NCI-H2196 (cell line): ENCODE data around the gene CDH13.

ENCODE experiments used
- DNase-seq: peaks from one replicate; lab custom pipeline; 2025; ENCODE audit not compliant: unreplicated experiment; lab: John Stamatoyannopoulos, UW

The CDH13 gene

DNA sequence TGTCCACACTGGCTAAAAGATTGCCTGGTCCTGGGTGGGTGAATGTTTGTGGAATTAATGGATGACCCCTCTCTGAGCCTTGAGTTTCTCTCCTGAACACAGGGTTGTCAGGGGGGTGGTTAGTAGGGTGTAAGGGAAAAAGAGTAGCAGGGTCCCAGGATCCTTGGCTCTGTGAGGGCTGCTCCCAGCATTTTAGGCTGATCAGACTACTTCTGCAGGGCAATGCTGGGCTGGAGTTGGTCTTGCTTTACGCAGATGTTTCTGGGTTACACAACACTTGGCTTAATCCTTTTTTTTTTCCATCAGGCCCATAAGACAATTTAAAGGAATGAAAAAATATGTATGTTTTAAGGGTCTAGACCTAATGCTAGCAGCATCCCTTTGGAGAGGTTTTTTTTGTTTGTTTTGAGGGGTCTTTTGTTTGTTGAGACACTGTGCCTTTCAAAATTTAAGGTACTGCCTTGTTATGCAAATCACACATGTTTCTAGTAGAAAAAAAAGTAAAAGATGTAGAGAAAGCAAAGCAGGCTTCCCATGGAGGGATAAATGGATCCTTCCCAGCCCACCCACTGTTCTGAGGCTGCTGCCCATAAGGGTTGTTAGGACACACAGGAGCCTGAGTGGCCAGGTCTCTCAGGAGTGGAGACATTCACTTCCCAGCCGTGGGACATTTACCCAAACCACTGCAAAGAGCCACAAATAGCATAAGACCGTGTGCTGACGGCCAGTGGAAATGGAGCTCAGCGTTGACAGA is 955.4 kb downstream of the CDH13 start:
- DNase-seq = no peak

DNA sequence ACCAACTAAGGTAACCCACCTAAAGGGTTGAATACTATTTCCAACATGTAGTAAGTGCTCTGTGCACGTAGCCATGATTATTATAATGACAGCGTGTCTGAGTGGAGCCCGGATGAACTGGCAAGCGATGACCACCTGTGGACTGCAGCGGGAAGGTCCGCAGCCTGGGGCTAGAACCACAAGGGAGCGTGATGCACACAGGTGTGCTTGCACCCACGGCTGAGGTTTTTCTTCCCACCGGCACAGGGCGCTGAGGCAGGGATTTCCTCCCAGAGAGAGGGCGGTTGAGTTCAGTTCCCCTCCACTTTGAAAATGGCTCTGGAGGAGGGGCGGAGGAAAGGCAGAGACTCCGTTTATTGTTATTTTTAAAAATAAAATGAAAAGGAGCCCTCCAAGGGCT is 959.3 kb downstream of the CDH13 start:
- no peak for DNase-seq

DNA sequence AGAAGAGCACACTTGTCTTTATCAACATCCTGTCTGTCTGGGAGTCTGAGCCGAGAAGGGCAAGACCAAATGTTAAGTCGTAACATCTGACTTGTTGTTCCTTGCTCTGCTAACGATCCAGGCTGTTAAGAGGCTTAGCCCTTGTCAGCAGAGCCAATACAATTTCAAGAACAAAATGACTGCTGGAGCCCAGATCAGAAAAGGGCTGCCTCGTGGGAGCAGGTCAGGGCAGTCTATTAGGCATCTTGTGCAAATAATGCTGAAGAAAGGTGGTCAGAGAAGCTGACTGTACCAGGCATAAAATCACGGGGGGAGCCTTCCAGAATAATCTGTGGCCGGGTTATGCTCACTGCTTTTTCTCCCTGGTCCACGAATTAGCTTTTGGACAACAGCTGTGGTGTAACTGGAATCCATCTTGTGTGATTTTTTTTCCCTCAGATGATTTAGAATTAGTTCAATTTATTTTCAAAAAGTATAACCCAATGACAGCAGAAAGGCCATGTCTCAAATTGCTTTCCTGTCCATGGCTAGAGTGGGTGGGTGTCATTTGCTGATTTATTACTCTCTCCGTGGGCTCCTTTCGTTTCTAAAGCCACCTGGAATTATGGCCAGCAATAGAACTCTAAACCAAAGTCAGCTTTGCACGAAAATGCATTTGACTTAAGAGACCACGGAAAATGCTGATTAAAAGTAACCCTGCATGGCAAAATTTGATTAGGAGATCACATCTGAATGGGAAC is 959.9 kb downstream of the CDH13 start:
- DNase-seq = no peak

DNA sequence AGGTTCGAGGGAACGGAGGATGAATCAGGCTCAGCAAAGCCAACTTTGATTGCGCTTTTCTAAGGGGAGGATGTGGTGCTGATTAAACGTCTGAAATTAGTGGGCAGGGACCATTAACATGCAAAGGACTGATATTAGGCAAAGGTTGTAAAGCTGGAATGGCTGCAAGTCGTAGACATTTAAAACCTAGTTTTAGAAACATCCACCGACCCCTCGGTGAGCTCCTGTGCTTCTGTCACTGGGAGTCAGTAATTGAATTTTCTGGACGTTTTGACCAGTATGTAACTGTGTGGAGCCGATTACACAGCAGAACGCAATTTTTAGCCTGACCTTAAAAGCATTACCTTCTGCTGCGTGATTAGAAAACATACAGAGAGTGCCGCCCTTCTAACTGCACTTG is 960.4 kb downstream of the CDH13 start:
- DNase-seq = no peak

DNA sequence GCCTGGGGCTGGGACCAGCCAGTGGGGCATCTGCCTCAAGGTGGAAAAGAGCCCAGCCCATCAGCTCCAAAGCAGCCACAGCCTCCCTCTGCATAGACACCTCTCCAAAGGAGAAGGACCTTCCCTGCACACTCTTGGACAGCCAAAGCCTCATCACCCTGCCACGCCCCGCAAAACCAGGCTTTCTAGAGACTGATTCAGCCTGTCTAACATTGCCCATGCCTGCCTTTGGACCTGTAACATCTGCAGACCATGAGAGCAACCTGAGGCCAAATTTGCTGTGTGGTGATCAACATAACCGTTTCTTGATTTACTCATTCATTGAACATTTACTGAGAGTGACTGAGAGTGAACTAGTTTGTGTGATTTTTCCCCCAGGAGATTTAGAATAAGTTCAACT is 961.3 kb downstream of the CDH13 start:
- DNase-seq = no peak

DNA sequence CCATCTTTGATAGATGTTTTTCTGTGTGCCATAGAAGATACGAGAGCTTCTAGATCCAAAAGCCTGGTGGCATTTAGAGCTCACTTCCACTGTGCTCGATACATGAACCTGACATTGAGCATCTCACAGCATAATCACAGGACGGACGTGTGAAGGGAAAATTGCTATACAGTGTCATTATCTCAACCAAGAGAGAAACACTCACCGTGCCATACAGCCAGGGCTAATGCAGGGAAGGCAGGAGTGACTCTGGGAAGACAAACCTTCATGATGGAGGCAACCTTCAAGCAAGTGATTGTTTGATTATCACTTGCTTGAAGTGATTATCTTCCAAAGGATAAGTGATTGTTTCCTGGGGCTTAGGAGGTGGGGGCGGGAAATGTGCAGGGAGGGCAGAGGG is 962.8 kb downstream of the CDH13 start:
- DNase-seq = no peak

DNA sequence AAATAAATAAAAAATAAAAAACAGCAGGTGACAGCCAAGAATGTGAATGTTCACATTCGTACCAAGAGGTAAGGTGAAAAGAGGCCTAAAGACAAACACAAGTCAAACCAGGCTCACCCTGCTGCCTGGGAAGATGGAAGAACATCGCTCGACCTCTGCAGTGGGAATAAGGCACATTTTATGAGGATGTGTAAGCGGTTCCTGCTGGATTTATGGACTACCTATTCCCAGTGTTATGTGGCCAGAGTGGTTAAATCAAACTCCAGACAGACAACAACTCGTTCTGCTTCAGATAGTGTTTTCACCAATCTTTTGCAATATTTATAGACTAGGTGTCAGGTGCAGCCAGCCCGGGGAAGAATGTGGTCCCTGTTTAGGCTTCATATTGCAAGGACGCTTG is 966.0 kb downstream of the CDH13 start:
- no peak for DNase-seq

DNA sequence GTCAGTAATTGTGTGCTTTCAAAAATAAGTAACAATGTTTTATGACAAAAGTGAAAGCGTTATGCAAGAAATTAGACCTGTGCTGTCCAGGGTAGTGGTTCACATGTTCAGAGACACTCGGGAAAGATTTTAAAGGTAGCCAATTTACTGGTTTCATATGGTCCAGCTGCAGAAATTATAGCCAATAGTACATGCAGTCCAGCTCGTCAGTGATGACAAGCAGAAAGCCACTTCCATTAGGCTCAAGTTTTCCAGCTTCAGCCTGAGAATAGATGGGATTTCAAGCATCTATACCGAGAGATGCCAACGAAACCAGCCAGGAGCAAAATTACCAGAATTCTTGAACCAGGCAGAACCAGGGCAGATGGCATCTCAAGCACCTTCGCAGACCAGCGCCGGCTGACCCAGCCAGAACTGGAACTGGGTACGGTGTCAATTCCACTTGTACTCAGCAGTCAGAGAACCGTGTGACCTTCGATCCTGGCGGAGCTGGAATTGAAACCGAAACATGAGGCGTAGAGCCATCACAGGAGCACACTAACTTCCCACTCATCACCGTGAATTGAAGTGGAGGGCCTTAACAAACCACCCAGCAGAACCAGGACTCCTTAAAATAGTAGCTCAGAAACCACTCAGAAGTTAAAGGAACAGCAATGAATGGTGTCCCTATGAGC is 973.2 kb downstream of the CDH13 start:
- DNase-seq = no peak

DNA sequence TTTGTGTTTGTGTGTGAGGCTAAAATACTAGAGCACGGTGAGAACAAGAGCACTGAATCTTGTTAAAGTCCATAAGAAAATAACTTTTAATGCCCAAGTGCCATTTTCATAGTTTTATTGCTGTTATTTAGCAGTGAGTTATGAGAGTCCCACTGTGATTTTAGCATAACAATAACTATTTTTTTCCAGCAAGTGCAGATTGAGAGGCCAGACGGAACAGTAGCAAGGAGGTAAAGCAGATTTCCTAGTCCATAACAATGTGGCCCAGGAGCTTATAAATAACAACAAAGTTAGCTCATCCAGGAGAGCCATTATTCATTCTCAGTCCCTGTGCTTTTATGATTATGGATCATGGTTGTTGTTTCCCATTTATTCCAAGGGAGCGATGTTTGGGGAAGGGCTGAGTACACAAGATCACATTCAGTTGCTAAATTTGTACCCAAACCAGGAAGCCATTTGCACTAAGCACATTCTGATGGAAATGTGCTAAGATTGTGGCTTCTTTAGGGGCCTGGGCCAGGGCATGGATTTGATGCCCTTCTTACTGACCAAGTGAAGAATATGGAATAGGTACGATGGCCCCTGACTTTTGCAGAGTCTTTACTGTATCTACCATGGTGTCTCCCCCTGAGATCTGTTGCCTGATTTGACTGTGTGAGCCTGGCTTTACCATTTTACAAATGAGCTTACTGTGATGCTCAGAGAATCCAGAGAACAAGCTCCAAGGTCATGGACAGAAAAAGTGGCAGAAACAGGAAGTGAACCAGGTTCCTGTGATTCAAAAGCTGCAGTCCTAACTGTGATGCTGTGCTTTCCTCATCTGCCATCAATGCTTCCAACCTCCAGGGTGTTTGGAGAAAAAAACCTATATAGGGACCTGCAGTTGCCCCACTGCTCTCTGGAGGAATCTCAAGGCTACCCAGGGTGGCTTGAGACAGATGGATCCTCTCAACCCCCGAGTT is 976.3 kb downstream of the CDH13 start:
- DNase-seq = no peak

DNA sequence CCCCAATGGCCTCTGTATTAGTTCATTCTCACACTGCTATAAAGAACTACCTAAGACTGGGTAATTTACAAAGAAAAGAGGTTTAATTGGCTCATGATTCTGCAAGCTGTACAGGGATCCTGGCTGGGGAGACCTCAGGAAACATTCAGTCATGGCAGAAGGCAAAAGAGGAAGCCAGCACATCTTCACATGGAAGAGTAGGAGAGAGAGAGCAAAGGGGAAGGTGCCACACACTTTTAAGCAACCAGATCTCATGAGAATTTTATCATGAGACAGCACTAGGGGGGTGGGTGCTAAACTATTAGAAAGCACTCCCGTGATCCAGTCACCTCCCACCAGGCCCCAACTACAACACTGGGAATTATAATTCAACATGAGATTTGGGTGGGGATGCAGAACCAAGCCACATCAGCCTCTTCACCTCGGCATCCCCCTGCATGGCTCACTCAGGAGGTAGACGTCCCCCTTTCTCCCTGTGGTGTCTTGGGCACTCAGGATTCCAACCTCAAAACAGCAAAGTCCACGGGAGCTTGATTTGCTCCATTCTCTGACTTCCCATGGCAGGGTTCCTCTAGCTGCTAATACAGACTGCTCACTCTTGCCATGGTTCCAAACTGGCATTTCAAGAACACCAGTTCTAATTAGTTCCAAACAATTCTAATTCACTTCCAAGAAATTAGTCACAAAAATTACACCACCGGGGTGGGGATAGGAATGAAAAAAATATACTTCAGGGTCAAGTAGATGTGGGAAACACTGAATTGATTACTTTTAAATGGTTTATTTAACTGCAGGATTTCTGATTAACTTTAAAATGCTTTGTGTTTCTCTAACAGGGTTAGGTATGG is 977.2 kb downstream of the CDH13 start:
- DNase-seq = no peak

DNA sequence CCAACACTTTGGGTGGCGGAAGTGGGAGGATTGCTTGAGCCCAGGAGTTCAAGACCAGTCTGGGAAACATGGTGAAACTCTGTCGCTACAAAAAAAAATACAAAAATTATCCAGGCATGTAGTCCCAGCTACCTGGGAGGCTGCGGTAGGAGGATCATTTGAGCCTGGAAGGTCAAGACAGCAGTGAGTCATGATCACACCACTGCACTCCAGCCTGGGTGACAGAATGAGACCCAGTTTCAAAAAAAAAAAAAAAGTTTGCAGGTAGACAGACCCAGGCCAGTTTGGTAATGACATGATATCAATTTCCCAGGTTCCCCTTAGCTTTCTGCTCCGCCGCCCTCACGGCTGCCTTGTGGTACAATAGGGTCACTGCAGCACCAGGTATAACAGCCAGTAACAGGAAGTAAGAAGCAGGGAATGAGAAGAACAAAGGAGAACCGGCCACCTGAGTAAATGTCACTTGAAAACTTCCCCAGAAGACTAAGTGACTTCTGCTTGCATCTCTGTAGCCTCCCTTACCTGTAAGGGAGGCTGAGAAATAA is 979.8 kb downstream of the CDH13 start:
- peak; percentile 2 for DNase-seq

DNA sequence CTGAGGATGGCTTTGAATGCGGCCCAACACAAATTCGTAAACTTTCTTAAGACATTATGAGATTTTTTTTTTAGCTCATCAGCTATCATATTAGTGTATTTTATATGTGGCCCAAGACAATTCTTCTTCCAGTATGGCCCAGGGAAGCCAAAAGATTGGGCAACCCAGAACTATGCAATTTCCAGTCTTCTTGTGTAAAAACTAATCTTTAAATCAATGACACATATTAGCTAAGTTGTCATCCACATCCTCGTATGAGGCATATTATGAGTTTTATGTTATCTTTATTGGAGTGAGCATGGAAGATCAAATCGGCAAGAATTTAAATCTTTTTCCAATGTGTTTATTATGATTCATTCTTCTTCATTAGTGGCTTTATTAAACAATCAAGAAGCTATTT is 982.4 kb downstream of the CDH13 start:
- no peak for DNase-seq

DNA sequence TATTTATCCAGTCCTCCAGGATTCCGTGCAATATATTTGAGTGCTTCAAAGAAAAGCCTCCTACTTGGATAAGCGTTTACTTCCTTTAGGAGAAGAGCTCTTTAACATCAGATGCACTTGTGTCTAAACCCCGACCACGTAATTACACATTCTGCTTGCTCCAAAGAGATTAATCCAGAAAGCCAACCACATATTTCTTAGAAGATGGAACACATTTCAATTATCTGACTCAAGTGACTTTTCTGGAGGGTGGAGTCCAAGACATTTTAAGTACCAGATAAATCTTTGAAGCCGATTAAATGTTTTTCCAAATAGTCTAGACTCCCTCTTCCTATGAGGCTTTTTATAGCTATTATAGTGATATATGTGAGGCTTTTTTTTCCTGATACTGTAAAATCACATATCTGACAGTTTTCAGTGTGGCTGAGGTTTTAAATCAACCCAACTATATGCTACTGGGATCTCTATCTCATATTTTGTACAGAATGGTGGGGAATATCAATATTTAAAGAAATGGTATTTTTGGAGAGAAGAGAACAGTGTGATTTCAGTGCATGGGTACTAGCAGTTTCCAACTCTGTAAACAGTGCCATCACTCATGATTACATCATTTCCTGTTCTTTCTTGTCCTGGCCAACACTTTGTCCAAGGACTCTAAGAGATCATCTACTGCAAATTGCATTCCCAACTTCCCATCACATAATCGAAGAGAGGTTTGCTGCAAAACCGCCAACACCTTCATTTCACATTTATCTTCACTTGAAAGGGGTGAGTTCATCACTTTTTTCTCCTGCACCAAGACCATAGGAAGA is 988.6 kb downstream of the CDH13 start:
- DNase-seq = no peak

DNA sequence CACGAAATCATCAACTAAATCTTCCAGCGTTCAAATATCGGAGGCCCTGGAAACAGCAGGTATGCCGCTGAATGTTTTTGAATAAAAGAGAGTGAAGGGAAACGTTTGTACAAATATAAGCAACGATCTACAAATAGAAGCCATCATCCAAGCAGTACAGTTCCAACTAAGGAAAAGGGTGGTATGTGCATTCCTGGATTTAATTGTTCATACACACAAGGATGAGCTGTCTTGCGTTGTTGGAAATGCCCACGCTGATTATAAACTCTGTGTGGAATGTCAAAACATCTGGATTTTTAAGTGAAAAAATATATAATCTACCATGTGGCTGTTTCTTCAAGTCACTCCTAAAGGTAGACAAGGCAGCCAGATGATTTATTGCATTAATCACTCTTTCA is 989.2 kb downstream of the CDH13 start:
- DNase-seq = no peak

DNA sequence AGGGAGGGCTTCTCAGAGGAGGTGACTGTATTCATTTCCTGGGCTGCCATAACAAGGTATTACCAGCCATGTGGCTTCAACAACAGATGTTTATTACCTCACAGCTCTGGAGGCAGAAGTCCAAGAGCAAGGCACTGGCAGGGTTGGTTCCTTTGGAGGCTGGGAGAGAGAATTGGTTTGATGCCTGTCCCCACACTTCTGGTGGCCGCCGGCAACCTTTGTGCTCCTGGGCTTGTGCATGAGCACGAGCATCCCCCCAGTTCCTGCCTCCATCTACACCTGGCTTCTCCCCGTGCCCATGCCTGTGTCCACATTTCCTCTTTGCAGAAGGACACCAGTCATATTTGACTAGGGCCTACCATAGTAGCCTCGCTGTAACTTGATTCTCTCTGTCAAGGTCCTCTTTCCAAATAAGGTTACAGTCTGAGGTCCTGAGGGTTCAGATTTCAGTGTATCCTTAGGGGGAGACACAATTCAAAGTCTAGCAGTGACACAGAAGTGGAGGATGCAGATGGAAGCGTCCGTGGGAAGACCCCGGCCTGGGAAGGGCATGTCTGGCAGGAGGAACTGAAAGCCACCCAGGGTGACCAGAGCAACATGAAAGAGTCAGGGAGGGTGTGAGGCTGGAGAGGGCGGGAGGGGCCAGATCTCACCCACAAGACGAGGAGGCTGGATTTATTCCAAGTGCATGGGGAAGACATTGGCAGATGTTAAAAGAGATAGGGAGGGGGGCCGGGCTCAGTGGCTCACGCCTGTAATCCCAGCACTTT is 992.8 kb downstream of the CDH13 start:
- DNase-seq = peak; percentile 46

DNA sequence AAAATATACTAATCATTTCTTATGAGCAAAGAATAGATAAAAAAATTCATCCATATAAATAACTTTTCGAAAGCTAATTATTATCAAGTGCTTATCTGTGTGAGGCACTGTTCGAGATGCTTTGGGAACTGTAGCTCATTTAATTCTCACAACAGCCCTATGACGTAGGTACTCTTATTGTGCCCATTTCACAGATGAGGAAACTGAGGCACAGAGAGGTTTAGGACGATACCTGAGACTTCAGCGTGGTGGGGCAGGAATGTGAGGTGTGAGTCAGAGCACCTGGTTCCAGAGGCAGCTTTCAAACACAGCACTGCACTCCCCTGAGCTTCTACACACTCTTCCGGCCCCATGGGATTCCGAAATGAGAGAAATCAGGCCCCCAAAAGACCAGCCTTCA is 995.2 kb downstream of the CDH13 start:
- DNase-seq = no peak

DNA sequence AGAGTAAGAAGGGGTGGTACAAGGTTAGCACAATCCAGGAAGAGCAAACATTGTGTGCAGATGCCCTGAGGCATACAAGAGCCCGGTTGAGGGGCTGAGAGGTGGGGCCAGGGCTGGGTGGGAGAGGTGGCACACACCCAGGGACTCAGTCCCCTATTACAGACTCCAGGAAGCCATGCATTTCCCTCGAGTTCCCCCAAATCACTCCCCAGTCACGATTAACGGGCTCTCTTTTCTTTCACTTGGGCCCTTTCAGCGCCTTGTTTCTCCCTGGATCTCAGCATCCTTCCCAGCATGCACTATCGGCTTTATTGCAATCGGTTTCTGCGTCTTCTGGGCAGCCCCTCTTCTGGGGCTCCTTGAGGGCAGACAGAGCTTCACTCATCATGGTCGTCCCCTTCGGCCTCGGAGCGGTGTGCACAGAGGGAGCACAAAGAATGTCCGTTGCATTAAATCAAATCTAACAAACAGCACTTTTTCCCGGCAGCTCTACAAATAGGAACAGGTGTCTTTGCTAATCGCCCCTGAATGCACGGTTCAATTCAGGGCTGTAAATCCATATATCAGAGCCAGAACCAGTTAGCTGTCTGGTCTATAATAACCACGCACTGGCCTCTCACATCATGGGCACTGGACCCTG is 996.4 kb downstream of the CDH13 start:
- DNase-seq = no peak

DNA sequence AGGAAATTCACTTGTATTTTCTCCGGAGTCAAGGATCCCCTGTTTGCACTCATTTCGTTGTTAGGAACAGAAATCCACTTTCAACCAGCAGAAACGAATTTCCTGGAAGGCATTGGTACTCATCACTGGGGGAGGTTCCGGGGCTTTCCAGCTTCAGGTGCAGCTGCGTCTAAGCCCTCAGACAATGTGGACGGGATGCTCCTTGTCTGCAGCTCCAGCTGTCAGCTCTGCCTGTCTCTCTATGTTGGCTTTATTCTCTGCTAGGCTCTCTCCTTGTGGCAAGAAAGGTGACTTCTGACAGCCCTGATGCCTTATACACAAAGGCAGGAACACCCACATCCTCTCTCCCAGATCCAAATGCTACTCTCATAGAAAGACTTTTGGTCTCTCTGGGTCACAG is 997.1 kb downstream of the CDH13 start:
- DNase-seq = no peak
